Activated T-helper 9 cell treated with anti-CD3 and anti-CD28 coated beads, Interleukin-2, amount 50 U/mL, for 16 hours (primary cell): Measurements from ENCODE around the gene EPHX1.
"Not testable (repeated sequence)": the region's sequence is repeated elsewhere in the genome, so short reads cannot be mapped to it uniquely, and the experiment has no call there.

Experiments used
- DNase-seq: peaks from one replicate; pipeline ENCODE4 v3.0.0-alpha.2; 2020; ENCODE audit warnings: low read depth

The EPHX1 gene

GRCh38 chr1:225816643-225817538, 7.0 kb downstream of the EPHX1 start:
- no peak for DNase-seq

- no peak for DNase-seq
Observed at GRCh38 chr1:225817611-225818061, 7.7 kb downstream of the EPHX1 start.

- no peak for DNase-seq
Observed at GRCh38 chr1:225818229-225818628, 8.3 kb downstream of the EPHX1 start.

- DNase-seq = no peak
Observed at GRCh38 chr1:225819346-225820192, 9.6 kb downstream of the EPHX1 start.

GRCh38 chr1:225820522-225821120, 10.7 kb downstream of the EPHX1 start:
- no peak for DNase-seq

- DNase-seq = no peak
Observed at GRCh38 chr1:225822655-225823403, 12.9 kb downstream of the EPHX1 start.

- DNase-seq = no peak
Observed at GRCh38 chr1:225823811-225824261, 13.9 kb downstream of the EPHX1 start.

- no peak for DNase-seq
Observed at GRCh38 chr1:225824533-225824941, 14.6 kb downstream of the EPHX1 start.

GRCh38 chr1:225825078-225825477, 15.2 kb downstream of the EPHX1 start:
- no peak for DNase-seq

GRCh38 chr1:225825607-225826007, 15.7 kb downstream of the EPHX1 start:
- no peak for DNase-seq

- DNase-seq = no peak
Observed at GRCh38 chr1:225827076-225827475, 17.2 kb downstream of the EPHX1 start.

- DNase-seq = no peak
Observed at GRCh38 chr1:225828706-225829345, 18.9 kb downstream of the EPHX1 start.

- DNase-seq = no peak
Observed at GRCh38 chr1:225830841-225831240, 20.9 kb downstream of the EPHX1 start.

- no peak for DNase-seq
Observed at GRCh38 chr1:225834417-225835329, 24.7 kb downstream of the EPHX1 start.

- DNase-seq = no peak
Observed at GRCh38 chr1:225835856-225836255, 25.9 kb downstream of the EPHX1 start.

GRCh38 chr1:225836296-225836695, 26.4 kb downstream of the EPHX1 start:
- not testable (repeated sequence) for DNase-seq

- no peak for DNase-seq
Observed at GRCh38 chr1:225838793-225839192, 28.9 kb downstream of the EPHX1 start.

GRCh38 chr1:225840223-225840610, 30.3 kb downstream of the EPHX1 start:
- no peak for DNase-seq

GRCh38 chr1:225840713-225841112, 30.8 kb downstream of the EPHX1 start:
- DNase-seq = no peak

- DNase-seq = no peak
Observed at GRCh38 chr1:225842074-225842473, 32.1 kb downstream of the EPHX1 start.
